Measurements from ENCODE around the gene EFHD1.
"Not testable (repeated sequence)": the region's sequence is repeated elsewhere in the genome, so short reads cannot be mapped to it uniquely, and the experiment has no call there.

Gene EFHD1

DNA sequence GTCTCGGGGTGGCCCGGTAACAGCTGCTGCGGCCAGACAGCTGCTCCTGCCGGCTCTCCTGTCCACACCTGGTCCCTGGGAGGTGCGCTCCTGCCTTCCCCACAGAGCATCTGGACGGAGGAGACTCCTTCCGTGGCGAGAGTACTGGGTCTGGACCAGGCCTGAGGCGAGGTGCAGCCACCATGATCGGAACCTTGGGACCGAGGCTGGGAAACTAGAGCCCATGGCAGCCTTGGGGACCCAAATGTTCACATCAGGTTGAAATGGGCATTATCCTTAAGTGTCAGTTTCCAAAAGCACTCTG lies 64.4 kb downstream of the EFHD1 start:
- DNase-seq = no peak

DNA sequence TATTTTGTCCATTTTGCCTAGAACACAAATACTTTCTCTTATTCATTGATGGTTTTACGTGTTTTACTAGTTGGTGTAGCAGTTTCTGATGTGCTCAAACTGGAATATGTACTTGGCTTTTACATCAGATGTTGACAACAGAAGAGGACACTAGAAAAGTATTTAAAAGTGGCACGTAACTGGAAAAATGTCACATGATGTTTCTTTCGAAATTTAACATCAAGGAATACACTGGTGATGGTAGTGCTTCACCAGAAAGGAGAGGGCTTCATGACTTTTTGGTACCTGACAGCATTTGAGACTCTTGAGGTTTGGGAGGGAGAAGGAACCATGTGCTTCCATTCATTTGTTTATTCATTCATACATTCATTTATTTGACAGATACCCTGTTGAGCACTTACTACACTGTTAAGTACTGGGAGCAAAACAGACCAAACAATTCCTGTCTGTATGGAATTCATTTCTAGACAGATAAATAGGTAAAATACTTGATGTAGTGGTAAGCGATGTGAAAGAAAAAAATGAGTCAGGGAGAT lies 65.2 kb downstream of the EFHD1 start:
- DNase-seq = no peak

DNA sequence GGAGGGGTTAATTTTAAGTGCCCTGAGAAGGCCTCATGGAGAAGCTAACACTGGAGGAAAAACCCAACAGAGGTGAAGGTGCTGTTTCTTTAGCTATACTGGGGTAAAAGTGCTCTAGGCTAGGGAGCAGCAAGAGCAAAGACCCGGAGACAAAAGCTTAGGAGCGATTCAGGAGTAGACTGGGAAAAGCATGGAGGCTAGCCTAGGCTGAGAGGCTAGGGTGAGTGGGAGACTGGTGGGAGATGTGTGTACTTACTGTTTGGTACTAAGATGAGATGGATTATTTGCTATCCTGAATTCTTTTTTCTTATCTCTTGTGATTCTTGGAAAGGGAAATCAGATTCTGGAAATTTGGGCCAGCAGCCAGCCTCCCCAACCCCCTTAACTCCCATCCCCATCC lies 65.7 kb downstream of the EFHD1 start:
- DNase-seq = no peak

DNA sequence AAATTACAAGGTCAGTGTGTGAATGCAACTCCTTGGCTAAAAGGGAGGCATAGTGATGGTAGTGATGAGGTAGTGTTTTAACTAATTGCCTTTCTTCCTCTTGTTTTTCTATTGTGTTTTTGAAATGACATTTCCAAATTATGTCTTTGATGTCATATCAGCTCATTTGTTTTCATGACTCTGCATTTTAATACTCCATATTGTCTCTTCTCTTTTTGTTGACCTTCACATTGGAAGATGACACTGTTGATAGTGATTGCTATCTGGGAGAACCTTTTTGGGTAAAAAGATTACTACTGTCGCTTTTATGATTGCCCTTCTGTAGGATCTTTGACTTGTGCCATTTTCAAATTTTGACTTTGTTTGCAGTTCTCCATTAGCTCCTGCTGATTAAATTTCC lies 66.8 kb downstream of the EFHD1 start:
- DNase-seq = no peak

DNA sequence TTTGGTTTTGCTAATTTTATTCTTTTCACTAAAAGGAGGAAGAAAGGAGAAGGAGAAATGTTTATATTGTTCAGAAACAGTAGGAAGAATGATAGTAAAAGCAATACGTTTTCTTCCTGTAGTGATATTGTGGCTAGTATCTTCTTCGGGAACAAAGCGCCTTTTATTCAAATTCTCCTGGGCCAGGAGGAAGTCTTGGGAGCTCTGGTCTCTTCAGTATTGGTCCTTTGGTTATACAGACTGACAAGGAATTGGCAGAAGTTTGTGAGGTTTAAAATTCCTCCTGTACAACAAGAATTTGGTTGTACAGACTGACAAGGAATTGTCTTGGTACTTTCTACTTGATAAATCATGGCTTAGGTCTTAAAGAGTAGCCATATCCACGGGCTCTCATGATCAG lies 73.7 kb downstream of the EFHD1 start:
- DNase-seq = no peak

DNA sequence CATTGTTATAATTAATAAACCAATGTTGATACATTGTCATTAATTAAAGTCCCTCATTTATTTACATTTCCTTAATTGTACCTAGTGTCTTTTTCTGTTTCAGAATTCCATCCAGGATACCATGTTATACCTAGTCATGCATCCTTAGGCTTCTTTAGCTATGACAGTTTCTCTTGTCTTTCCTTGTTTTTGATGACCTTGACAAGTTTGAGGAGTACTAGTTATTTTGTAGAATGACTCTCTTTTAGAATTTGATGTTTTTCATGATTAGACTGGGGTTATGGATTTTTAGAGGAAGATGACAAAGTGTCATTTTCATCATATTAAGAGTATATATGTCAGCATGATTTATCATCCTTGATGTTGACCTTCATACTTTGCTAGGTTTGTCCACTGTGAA lies 80.1 kb downstream of the EFHD1 start:
- no peak for DNase-seq

DNA sequence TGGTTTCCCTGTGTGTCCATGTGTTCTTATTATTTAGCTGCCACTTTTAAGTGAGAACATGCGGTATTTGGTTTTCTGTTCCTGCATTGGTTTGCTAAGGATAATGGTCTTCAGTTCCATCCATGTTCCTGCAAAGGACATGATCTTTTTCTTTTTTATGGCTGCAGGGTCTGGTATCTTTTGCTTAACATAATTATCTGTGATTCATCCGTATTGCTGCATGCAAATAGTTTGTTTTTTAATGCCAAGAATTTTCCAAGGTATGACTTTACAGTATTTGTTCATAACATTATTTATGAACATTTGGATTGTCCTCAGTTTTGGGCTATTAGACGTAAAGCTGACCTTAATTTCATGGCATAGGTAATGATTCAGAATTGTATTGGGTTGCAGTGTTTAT lies 81.6 kb downstream of the EFHD1 start:
- DNase-seq = no peak

DNA sequence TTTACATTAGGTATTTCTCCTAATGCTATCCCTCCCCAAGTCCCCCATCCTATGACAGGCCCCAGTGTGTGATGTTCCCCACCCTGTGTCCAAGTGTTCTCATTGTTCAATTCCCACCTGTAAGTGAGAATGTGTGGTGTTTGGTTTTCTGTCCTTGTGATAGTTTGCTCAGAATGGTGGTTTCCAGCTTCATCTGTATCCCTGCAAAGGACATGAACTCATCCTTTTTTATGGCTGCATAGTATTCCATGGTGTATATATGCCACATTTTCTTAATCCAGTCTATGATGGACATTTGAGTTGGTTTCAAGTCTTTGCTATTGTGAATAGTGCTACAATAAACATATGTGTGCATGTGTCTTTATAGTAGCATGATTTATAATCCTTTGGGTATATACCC lies 86.7 kb downstream of the EFHD1 start:
- not testable (repeated sequence) for DNase-seq

DNA sequence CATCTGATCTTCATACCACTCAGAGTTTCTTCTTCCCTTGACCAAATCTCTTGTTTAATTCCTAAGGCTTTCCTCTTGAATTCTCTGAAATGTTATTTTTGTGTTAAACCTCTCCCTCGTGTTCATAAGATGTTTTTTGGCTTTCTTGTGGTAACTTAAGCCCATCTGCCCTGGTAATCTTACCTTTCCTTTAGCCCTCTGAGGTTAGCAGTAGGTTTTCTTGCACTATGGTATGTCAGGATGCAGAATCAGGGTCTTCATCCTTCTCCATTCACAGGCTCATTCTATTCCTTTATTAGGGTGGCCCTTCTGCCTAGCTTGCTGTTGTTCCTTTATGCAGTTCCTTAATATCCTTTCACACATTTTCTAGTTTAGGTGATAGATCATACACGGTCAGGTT lies 87.9 kb downstream of the EFHD1 start:
- no peak for DNase-seq

DNA sequence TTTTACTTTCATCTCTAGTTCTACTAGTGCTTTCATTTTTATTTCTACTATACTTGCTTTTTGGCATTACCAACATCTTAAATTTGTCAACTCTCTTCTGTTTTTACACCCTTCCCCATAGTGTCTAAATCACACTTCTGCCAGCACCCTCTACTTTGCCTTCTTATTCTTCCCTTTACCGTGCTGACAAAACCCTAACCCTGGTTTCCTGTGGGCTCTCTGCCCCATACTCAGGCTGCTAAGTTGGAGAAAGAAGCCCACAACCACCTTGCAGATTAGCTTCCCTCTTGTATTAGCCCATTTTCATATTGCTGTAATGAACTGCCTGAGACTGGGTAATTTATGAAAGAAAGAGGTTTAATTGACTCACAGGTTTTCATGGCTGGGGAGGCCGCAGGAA lies 88.5 kb downstream of the EFHD1 start:
- DNase-seq = no peak

DNA sequence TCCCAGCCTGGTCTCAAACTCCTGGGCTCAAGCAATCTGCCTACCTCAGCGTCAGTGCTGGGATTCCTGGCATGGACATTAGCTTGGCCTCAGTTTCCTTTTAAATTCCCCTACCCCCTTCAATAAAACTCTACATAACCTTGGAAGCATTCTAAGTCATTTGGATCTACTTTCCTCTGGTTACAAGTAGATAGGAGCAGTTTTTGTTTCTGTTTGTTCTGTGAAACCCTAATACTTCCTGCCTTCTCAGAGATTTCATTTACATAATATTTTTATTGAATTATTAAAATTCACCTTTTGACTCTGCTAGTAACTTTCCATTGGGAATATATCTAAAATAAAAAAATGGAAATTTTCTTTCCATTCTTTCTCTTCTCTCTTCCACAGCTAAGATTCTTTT lies 89.6 kb downstream of the EFHD1 start:
- no peak for DNase-seq

DNA sequence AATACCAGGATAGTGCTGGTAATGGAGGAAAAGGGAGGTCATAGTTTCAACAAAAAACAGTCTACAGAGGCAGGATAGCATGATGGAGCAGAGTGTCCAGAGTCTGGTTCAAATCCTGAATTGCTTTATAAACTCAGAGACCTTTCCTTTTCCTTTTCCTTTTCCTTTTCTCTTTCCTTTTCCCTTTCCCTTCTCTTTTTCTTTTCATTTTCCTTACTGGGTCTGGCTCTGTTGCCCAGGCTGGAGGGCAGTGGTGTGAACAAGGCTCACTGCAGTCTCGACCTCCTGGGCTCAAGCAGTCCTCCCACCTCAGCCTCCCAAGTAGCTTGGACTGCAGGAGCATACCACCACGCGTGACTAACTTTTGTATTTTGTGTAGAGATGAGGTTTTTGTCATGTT lies 95.4 kb downstream of the EFHD1 start:
- no peak for DNase-seq

DNA sequence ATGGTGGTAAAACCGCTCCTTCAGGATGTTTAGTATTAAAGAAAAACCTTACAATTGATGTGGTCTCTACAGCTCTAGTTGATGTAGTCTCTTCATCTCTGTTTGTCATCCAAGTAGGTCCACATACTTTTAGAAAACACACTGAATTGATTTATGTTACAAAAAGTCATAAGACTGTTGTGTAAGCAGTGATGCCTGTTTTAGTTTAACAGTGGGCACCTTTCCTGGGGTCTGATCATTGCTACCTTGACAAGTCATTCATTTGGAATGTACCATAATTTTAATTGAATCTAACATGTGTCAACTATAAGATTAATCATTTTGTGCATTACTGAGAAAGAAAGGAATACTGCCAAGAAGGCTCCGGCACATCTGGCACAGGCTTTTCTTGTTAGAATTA lies 98.1 kb downstream of the EFHD1 start:
- DNase-seq = no peak

Data from midbrain (tissue), 1 donor.